CD4-positive, CD25-positive, alpha-beta regulatory T cell (primary cell): ENCODE measurements around the gene CDK5R1. TPM values are rescaled to one million over a fixed set of nuclear protein-coding genes. Genes with fewer than 3 reads are reported as not detected.
A peak's percentile ranks its signal among the peaks of the same experiment; 100 is the strongest.

Experiments used
- ATAC-seq, 2 donors: fragments of 150-1000 bp; cut with Tn5 transposase; one replicate each; pipeline ENCODE4 v1.10.0; 2021; ENCODE audit warnings: low read depth in 2 of 2, moderate number of reproducible peaks in 2 of 2, moderate library complexity in 1 of 2
- DNase-seq, 3 donors: peaks; one replicate each; pipeline versions ENCODE4 v3.0.0 to v3.0.0-alpha.2; 2012 to 2022; ENCODE audit warnings: mixed read lengths in 1 of 3
- H3K27ac ChIP-seq: one replicate; pipeline ENCODE4 v1.7.0; 2013; ENCODE audit warnings: mild to moderate bottlenecking, low read length; ENCODE audit not compliant: insufficient read depth, poor library complexity, severe bottlenecking
- H3K27me3 ChIP-seq: one replicate; pipeline ENCODE4 v1.7.0; 2013; ENCODE audit warnings: low read length; ENCODE audit not compliant: control insufficient read depth, insufficient read depth
- H3K36me3 ChIP-seq: one replicate; pipeline ENCODE4 v1.7.0; 2013; ENCODE audit warnings: mild to moderate bottlenecking, low read length, moderate library complexity; ENCODE audit not compliant: control insufficient read depth, insufficient read depth
- H3K4me1 ChIP-seq: 2 replicates; pipeline ENCODE4 v1.7.0; 2013; ENCODE audit warnings: mild to moderate bottlenecking, low read length; ENCODE audit not compliant: insufficient read depth, control insufficient read depth, poor library complexity, severe bottlenecking
- H3K4me3 ChIP-seq: one replicate; pipeline ENCODE4 v1.7.0; 2013; ENCODE audit warnings: low read depth, mild to moderate bottlenecking, low read length, moderate library complexity
- H3K9me3 ChIP-seq, 2 experiments: 1 replicate in 1 of 2; 2 replicates in 1 of 2; pipeline ENCODE4 v1.7.0; 2013; ENCODE audit warnings: low read length in 2 of 2, mild to moderate bottlenecking in 1 of 2, moderate library complexity in 1 of 2; ENCODE audit not compliant: control insufficient read depth in 2 of 2
- H3K27ac Mint-ChIP-seq, 3 donors: one replicate each; pipeline ENCODE4 v1.8.0; 2020 to 2022; ENCODE audit warnings: mild to moderate bottlenecking in 3 of 3, mixed read lengths in 3 of 3, moderate library complexity in 2 of 3
- H3K27me3 Mint-ChIP-seq: one replicate; pipeline ENCODE4 v1.8.0; 2022; ENCODE audit warnings: mild to moderate bottlenecking, mixed read lengths
- H3K36me3 Mint-ChIP-seq: one replicate; pipeline ENCODE4 v1.8.0; 2020; ENCODE audit warnings: mixed read lengths
- H3K4me1 Mint-ChIP-seq, 4 donors: one replicate each; pipeline ENCODE4 v1.8.0; 2020 to 2022; ENCODE audit warnings: mixed read lengths in 4 of 4, mild to moderate bottlenecking in 1 of 4
- H3K4me3 Mint-ChIP-seq, 4 donors: one replicate each; pipeline ENCODE4 v1.8.0; 2020 to 2022; ENCODE audit warnings: mild to moderate bottlenecking in 4 of 4, mixed read lengths in 4 of 4, moderate library complexity in 3 of 4
- H3K9me3 Mint-ChIP-seq, 7 donors: one replicate each; pipeline ENCODE4 v1.8.0; 2020 to 2022; ENCODE audit warnings: mixed read lengths in 7 of 7, mild to moderate bottlenecking in 3 of 7, moderate library complexity in 2 of 7
- polyA plus RNA-seq, 4 donors: library from polyadenylated mRNA; unstranded; fragments of 300-500 nt; fragmentation: Illumina TruSeq; gene quantifications; one replicate each; pipeline ENCODE4 v1.2.3, GENCODE V29; 2021
- total RNA-seq: library from RNA; stranded (reverse); gene quantifications from one replicate; pipeline ENCODE4 v1.2.3, GENCODE V29; 2022

The CDK5R1 gene
- total and polyA plus RNA-seq, 5 donors from 2014 or later, result 3.5 to 8.9 (median 6.3) TPM

- no peak overlapping the region for H3K4me3 Mint-ChIP-seq
- Histone ChIP-seq H3K4me1 (no peaks in the 10 kb centered on the region), H3K9me3 (no peaks in the 10 kb centered on the region), H3K4me3 (no peak overlapping the region), H3K27me3 (no peaks in the 10 kb centered on the region), H3K36me3 (peaks cover 89% of the 10 kb centered on the region), H3K27ac (no peak overlapping the region)
- no peaks in the 10 kb centered on the region for H3K9me3 Mint-ChIP-seq
- H3K27me3 Mint-ChIP-seq, result no peaks in the 10 kb centered on the region
- DNase-seq (no peak), ATAC-seq (no peak)
- H3K4me1 Mint-ChIP-seq, result peaks cover 0 to 20% (median 10%) of the 10 kb centered on the region in 4 donors
- H3K36me3 Mint-ChIP-seq, result peaks cover 62% of the 10 kb centered on the region
- no peak overlapping the region for H3K27ac Mint-ChIP-seq
Observed at GRCh38 chr17:32471652-32472051, 15.1 kb upstream of the CDK5R1 start.

DNA sequence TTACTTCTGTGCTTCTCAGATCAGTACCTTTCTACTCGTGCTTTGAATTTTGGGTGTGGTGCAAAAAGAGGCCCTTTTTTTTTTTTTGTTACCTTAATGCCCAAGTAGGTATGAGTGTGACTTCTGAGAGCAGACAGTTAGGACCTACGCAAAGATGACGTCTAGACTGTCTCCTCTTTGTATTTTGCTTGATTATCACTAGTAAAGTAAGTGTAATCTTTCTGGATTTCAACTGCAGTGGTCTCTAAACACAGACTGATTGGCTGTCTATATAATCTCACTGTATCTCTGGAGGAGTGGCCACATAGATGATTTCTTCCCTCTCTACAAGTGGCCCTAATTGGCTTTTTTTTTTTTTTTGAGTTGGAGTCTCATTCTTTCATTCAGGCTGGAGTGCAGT, 11.5 kb upstream of the CDK5R1 start:
- no peak for ATAC-seq
- no peaks in the 10 kb centered on the region for H3K9me3 Mint-ChIP-seq
- H3K36me3 Mint-ChIP-seq, result peaks cover 69% of the 10 kb centered on the region

DNA sequence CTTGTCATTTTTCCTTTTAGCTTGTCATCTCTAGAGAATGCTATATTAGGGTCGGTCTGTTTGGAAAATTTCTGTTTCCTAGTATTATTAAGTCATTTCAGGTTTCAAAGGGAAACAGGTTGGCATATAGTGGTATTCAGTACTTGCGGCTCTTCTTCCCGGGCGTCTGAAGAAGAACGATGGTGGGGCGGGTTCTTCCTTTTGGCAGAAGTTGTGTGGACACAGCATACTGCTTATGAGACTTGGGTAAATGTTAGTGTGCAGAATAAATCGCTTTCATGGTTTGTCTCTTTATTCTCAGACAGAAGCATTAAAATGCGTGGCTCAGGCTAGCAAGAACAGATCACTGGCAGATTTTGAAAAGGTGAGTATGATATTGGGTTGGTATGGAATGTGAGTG, 9.6 kb upstream of the CDK5R1 start:
- peak overlapping the region in 1 of 3 donors; percentile 17 for H3K27ac Mint-ChIP-seq
- no peak for DNase-seq
- Histone ChIP-seq H3K36me3 (peaks cover 89% of the 10 kb centered on the region), H3K27me3 (no peaks in the 10 kb centered on the region), H3K4me3 (no peak overlapping the region), H3K9me3 (no peaks in the 10 kb centered on the region), H3K4me1 (no peaks in the 10 kb centered on the region), H3K27ac (no peak overlapping the region)
- H3K9me3 Mint-ChIP-seq, result no peaks in the 10 kb centered on the region
- H3K4me3 Mint-ChIP-seq, result peak overlapping the region in 1 of 4 donors; percentile 27
- peaks cover 0 to 17% (median 1%) of the 10 kb centered on the region in 4 donors for H3K4me1 Mint-ChIP-seq
- no peak for ATAC-seq
- peaks cover 62% of the 10 kb centered on the region for H3K36me3 Mint-ChIP-seq
- H3K27me3 Mint-ChIP-seq, result no peaks in the 10 kb centered on the region

More for the DNA sequence above, 11.5 kb upstream of the CDK5R1 start:
- H3K36me3 ChIP-seq, result peaks cover 94% of the 10 kb centered on the region
- no peak overlapping the region for H3K27ac ChIP-seq
- no peak overlapping the region for H3K4me3 ChIP-seq
- peaks cover 0 to 17% (median 1%) of the 10 kb centered on the region in 4 donors for H3K4me1 Mint-ChIP-seq
- no peak overlapping the region for H3K4me3 Mint-ChIP-seq
- H3K27me3 ChIP-seq, result no peaks in the 10 kb centered on the region
- H3K9me3 ChIP-seq, result no peaks in the 10 kb centered on the region
- H3K4me1 ChIP-seq, result no peaks in the 10 kb centered on the region
- no peak for DNase-seq
- H3K27ac Mint-ChIP-seq, result peak overlapping the region in 1 of 3 donors; percentile 69
- no peaks in the 10 kb centered on the region for H3K27me3 Mint-ChIP-seq

- Mint-ChIP-seq H3K4me3 (peak overlapping the region in 1 of 4 donors; percentile 47), H3K27ac (peak overlapping the region in 2 of 3 donors; percentile 30 to 51), H3K36me3 (peaks cover 56% of the 10 kb centered on the region), H3K27me3 (no peaks in the 10 kb centered on the region), H3K4me1 (peaks cover 0 to 20% (median 4%) of the 10 kb centered on the region in 4 donors), H3K9me3 (no peaks in the 10 kb centered on the region)
- Histone ChIP-seq H3K27ac (no peak overlapping the region), H3K9me3 (no peaks in the 10 kb centered on the region), H3K4me3 (no peak overlapping the region), H3K27me3 (no peaks in the 10 kb centered on the region), H3K36me3 (peaks cover 77% of the 10 kb centered on the region), H3K4me1 (no peaks in the 10 kb centered on the region)
- ATAC-seq (no peak), DNase-seq (no peak)
Observed at GRCh38 chr17:32479074-32479617, 7.6 kb upstream of the CDK5R1 start.

DNA sequence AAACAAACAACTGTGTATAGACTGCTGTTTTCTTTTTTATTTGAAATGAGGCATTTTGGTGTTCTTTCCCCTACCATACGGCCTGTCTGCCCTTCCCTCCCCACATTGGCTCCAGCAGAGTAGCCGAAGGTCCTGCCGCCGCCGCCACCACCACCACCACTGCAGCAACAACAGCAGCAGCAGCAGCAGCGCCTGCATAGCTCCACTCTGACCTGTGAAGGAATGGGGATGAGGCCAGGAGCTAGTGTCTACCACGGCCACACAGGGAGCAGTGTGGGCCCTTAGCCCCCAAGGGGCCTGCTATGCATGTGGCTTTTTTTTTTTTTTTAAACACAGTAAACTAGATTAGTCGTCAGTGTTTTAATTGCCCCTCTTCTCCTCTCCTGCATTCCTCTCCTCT, 5.6 kb upstream of the CDK5R1 start:
- H3K9me3 Mint-ChIP-seq, result no peaks in the 10 kb centered on the region

DNA sequence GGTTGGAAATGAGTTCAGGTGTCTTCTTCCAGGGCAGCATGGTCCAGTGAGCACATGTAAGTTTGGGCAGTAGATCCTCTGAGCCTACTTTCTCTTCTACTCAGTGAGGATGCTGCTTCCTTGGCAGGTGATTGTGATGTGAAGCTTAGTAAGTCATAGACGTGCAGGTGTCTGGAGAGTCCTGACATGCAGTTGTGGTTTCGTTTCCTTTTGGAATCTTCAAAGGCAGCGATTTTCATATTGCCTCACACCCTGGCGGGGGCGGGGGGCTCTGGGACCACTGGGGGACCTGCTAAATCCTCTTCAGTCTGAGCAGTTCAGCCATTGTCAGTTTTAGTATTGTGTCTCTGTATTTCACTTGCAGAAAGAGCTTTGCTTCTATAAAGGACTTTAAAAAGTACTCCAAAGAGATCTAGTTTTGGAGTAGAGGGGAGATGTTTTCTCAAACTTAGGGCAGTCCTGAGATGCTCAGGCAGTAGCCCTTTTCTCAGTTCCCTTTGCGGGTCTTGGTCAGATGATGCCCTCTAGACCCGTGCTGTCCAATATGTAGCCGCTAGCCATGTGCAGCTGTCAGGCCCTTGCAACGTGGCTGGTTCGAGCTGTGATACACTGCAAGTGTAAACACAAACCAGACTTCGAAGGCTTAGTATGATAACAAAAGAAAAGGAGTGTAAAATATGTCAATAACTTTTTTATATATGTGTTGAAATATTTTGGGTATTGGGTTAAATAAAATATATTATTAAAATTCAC, 4.0 kb upstream of the CDK5R1 start:
- no peaks in the 10 kb centered on the region for H3K27me3 Mint-ChIP-seq
- H3K4me3 ChIP-seq, result no peak overlapping the region
- no peaks in the 10 kb centered on the region for H3K27me3 ChIP-seq
- H3K9me3 ChIP-seq, result no peaks in the 10 kb centered on the region
- peaks cover 16% of the 10 kb centered on the region for H3K4me1 ChIP-seq
- H3K9me3 Mint-ChIP-seq, result no peaks in the 10 kb centered on the region
- DNase-seq (no peak), ATAC-seq (no peak)
- H3K36me3 ChIP-seq, result peaks cover 41% of the 10 kb centered on the region
- peak overlapping the region; percentile 57 to 74 (median 70) for H3K27ac Mint-ChIP-seq
- peaks cover 36% of the 10 kb centered on the region for H3K36me3 Mint-ChIP-seq
- peak overlapping the region in 1 of 4 donors; percentile 41 for H3K4me3 Mint-ChIP-seq
- H3K27ac ChIP-seq, result peak overlapping the region; percentile 57
- H3K4me1 Mint-ChIP-seq, result peaks cover 0 to 19% (median 8%) of the 10 kb centered on the region in 4 donors

More for the DNA sequence above, 5.6 kb upstream of the CDK5R1 start:
- Histone ChIP-seq H3K36me3 (peaks cover 57% of the 10 kb centered on the region), H3K4me1 (peaks cover 10% of the 10 kb centered on the region), H3K27me3 (no peaks in the 10 kb centered on the region), H3K4me3 (no peak overlapping the region), H3K9me3 (no peaks in the 10 kb centered on the region), H3K27ac (no peak overlapping the region)
- DNase-seq, result no peak
- Mint-ChIP-seq H3K27me3 (no peaks in the 10 kb centered on the region), H3K36me3 (peaks cover 42% of the 10 kb centered on the region), H3K4me1 (peaks cover 0 to 16% (median 4%) of the 10 kb centered on the region in 4 donors), H3K4me3 (no peak overlapping the region), H3K27ac (peak overlapping the region in 1 of 3 donors; percentile 38)
- no peak for ATAC-seq

DNA sequence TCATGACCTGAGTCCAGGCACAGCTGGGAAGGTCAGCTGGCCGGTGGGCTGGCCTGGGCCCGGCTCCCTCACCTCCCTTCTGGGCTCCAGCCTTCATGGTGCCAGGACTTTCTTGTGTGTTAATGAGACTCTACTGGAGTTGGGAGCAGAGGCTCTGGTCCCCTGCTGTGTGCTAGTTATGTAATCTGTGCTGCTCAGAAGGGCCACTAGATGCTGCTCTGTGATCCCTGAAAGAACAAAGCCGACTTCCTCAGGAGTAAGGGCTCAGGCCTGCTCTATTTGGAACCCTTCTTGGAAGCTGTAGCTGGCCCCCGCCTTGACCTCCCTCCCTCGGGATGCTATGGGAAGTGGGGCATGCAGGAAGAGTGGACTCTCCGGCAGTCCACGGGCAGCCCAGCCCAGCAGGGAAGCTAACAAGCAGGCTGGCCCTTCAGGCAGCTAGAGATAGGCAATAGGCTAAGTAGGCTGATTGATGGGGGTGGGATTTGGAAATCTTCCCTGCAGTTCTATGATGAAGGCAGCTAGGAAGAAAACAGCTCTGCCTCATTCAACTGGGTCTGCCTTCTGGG, 3.3 kb upstream of the CDK5R1 start:
- no peaks in the 10 kb centered on the region for H3K27me3 ChIP-seq
- H3K9me3 ChIP-seq, result no peaks in the 10 kb centered on the region
- Mint-ChIP-seq H3K27ac (peak overlapping the region; percentile 58 to 88 (median 66)), H3K4me1 (peaks cover 0 to 26% (median 10%) of the 10 kb centered on the region in 4 donors), H3K36me3 (peaks cover 35% of the 10 kb centered on the region), H3K4me3 (peak overlapping the region in 2 of 4 donors; percentile 8 to 84), H3K9me3 (no peaks in the 10 kb centered on the region), H3K27me3 (no peaks in the 10 kb centered on the region)
- ATAC-seq, result peak; percentile 42 to 43
- DNase-seq, result peak in 2 of 3 donors; percentile 57 to 61
- H3K27ac ChIP-seq, result peak overlapping the region; percentile 57
- peaks cover 36% of the 10 kb centered on the region for H3K36me3 ChIP-seq
- H3K4me3 ChIP-seq, result no peak overlapping the region
- H3K4me1 ChIP-seq, result peaks cover 24% of the 10 kb centered on the region
